HT1080 (cell line): ENCODE data around the gene PITPNM3. TPM values are rescaled to one million over a fixed set of nuclear protein-coding genes. Genes with fewer than 3 reads are reported as not detected.

ENCODE experiments used
- DNase-seq: peaks from one replicate; pipeline ENCODE4 v3.0.0-alpha.2; 2015; ENCODE audit warnings: low read depth
- small RNA-seq: library from RNA; depleted of rRNA; stranded (forward); fragments of <200 nt; gene quantifications from one replicate; pipeline ENCODE3, GENCODE V24; 2014
- total RNA-seq: library from RNA; depleted of rRNA; stranded (reverse); fragments of >200 nt; shearing (Covaris generic); gene quantifications from 2 replicates; pipeline ENCODE4 v1.2.3, GENCODE V29; 2014; rRNA removed

Gene PITPNM3
- total RNA-seq, 1 experiment from 2014 or later, result 0.32 TPM

- DNase-seq, result peak; percentile 44
Observed at GRCh38 chr17:6413065-6413464, 143.3 kb downstream of the PITPNM3 start.

- no peak for DNase-seq
Observed at GRCh38 chr17:6408735-6409134, 147.6 kb downstream of the PITPNM3 start.

- DNase-seq, result no peak
Observed at GRCh38 chr17:6408276-6408675, 148.1 kb downstream of the PITPNM3 start.

- no peak for DNase-seq
Observed at GRCh38 chr17:6402258-6402657, 154.1 kb downstream of the PITPNM3 start.

Small RNA genes lying within 50 kb of the gene (small RNA-seq; reads per million reads assigned to genes)
- not detected for gene RF00017
- gene RNA5SP435, result not detected

Other genes with a start within 250 kb of the PITPNM3 start
- not detected in 2 replicates for gene AIPL1, start 121.4 kb downstream of the PITPNM3 start, total RNA-seq
- 12.8 and 12.9 TPM in 2 replicates for gene PIMREG, start 112.1 kb downstream of the PITPNM3 start, total RNA-seq
- 14.0 and 14.2 TPM in 2 replicates for gene KIAA0753, start 84.2 kb upstream of the PITPNM3 start, total RNA-seq
- gene TXNDC17, start 84.5 kb upstream of the PITPNM3 start, total RNA-seq, result 108 and 116 TPM in 2 replicates
- gene MED31, start 95.0 kb upstream of the PITPNM3 start, total RNA-seq, result 37.8 and 48.5 TPM in 2 replicates
- gene C17orf100, start 95.2 kb upstream of the PITPNM3 start, total RNA-seq, result 0.23 and 0.31 TPM in 2 replicates
- gene SLC13A5, start 156.8 kb upstream of the PITPNM3 start, total RNA-seq, result not detected in 2 replicates
- gene XAF1, start 199.5 kb upstream of the PITPNM3 start, total RNA-seq, result not detected in 2 replicates
- not detected in 2 replicates for gene FBXO39, start 219.7 kb upstream of the PITPNM3 start, total RNA-seq